ENCODE results near the gene TPI1.

Gene TPI1

DNA sequence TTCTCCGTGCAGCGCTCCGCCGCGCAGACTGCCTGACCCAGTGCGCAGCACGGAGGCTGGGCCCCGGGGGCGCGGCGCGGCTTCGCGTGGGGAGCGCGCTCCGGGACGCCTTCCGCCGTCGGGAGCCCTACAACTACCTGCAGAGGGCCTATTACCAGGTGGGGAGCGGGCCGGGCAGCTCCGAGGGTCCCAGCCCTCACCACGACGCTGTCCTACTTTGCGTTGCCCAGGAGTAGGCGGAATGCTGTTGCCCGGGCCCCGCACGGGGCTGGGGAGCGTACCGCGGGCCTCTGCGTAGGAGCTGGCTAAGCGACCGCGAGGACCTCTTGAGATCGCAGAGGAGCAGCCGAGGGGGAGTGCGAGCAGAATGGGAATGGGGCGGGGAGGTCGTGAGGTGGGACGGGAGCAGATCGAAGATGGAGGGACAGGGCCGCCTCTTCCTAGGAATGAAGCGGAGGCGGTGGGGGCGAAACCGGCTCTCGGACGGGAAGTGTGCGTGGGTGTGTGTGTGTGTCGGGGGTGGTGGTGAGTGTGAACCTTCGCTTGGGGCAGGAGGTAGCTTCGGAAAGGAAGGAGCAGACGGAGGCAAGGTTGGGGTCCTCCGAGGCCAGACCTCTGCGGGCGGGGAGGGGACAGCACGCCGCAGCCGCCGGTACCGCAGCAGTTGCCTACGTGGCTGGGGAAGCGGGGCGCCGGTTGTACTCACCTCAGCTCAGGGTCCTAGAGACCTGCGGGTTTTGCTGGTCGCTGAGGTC, 38.4 kb upstream of the TPI1 start:
- DNase-seq (ENCODE audit: low read depth, low spot score), result no peak

- no peak for DNase-seq (ENCODE audit: low read depth, low spot score)
Observed at GRCh38 chr12:6829536-6830220, 37.7 kb upstream of the TPI1 start.

DNA sequence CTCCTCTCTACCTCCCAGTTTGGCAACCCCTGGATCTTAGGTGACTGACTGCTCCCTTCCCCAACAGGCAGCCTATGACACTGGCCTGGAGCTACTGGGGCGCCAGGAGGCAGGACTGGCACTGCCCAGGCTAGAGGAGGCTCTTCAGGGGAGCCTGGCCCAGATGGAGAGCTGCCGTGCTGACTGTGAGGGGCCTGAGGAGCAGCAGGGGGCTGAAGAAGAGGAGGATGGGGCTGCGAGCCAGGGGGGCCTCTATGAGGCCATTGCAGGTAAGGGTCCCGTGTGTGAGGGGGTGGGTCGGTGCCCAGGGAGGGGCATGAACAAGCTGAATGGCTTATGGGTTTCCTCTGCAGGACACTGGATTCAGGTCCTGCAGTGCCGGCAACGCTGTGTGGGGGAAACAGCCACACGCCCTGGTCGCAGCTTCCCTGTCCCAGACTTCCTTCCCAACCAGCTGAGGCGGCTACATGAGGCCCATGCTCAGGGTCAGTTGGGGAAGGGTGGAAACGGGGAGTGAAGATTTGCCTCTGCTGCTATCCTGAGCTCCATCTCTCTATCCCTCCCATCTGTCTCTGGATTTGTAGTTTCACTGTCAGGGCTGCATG, 36.9 kb upstream of the TPI1 start:
- no peak for DNase-seq (ENCODE audit: low read depth, low spot score)

- DNase-seq (ENCODE audit: low read depth, low spot score), result no peak
Observed at GRCh38 chr12:6830999-6831398, 36.3 kb upstream of the TPI1 start.

- DNase-seq (ENCODE audit: low read depth, low spot score), result no peak
Observed at GRCh38 chr12:6831450-6831995, 35.8 kb upstream of the TPI1 start.

- DNase-seq (ENCODE audit: low read depth, low spot score), result no peak
Observed at GRCh38 chr12:6832125-6832524, 35.2 kb upstream of the TPI1 start.

DNA sequence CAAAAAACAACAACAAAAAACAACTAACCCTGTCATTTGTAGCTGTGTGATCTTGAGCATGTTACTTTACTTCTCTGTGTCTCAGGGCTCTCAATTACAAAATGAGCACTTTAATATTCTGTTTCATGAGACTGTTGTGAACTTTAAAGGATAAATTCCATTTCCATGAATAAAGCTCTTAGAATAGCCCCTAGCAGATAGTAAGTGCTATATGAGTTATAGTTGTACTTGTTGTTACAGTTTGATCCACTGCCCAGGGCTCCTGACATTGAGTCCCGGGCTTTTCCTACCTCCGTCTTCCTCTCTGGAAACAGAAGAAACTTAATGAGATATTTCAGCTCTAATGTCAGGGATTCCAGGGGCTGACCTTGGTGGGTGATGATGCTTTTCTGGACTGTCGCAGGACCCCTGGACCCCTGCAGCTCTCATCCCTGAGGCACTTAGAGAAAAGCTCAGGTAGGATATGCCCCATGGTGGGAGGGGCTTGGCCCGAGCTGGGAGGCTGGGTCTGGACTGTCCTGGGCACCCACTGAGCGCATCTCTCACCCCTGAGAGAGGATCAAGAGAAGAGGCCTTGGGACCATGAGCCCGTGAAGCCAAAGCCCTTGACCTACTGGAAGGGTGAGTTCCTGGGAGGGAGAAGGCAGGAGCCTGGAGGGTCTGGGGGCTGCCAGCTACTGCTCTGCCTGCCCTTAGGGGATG, 34.0 kb upstream of the TPI1 start:
- DNase-seq (ENCODE audit: low read depth, low spot score), result no peak

DNA sequence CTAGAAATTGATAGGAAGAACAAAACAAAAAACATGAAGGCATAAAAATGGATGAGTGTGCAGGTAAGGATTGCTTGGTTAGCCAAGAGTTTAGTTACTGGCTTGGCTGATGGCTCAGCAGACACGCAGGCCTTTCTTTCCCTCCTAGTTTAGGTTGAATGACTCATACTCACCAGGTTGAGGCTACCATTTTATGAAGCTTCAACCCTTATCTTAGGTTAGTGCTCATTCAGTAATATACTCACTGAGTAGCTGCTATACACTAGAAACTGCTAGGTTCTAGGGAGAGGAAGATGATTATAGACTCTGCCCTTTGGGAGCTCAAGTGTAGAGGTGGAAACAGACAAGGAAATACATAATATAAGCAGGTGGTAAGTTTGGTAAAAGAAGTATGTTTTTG, 33.1 kb upstream of the TPI1 start:
- no peak for DNase-seq (ENCODE audit: low read depth, low spot score)

- no peak for DNase-seq (ENCODE audit: low read depth, low spot score)
Observed at GRCh38 chr12:6834873-6835272, 32.5 kb upstream of the TPI1 start.

GRCh38 chr12:6836851-6837250, 30.5 kb upstream of the TPI1 start:
- DNase-seq (ENCODE audit: low read depth, low spot score), result no peak

- no peak for DNase-seq (ENCODE audit: low read depth, low spot score)
Observed at GRCh38 chr12:6837370-6838060, 29.8 kb upstream of the TPI1 start.

DNA sequence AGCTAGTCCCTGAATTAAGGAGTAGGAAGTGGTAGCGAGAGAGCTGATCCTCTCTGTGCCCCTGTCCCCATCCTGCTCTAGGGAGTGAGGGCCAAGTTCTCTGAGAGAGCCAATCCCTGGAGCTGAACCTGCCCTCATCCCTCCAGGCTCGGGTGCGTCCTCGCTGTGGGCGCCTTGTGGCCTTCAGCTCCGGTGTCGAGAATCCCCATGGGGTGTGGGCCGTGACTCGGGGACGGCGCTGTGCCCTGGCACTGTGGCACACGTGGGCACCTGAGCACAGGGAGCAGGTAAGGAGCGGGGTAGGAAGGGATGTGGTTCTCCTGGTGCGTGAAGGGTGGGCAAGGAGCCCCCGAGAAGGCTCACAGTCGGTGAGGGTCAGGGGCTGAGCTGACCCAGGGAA, 28.5 kb upstream of the TPI1 start:
- DNase-seq (ENCODE audit: low read depth, low spot score), result no peak

DNA sequence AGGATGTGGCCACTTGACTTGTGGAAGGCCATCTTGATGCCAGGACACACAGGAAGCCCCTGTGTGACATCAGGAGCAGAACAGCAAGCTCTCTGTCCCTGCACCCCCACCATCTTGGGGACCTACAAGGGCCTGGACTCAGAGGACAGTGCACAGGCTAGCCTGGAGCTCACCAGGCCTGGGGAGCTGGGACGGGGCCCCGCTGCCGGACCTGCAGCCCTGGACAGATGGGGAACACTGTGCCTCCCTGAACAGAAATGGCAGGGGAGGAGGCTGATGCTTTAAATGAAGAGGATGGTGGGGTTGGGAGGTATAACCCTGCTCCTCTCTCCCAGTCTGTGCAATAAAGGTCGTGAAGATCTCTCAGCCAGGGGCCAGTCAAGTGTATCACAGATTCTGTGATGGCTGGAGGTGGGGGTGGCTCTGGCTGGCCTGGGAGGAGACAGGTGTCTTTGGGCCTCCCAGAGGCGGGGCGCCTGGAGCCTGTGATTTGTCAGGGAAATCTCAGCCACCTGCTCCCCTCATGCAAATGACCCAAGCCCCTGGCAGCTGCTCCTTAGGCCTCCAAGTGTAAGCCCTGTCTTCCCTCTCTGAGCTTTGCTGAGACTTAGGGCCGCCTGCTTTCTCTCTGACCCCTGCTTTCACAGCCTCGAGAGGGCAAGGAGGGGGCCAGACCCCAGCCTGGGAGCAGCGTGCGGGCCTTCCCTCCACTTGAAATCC, 27.7 kb upstream of the TPI1 start:
- DNase-seq (ENCODE audit: low read depth, low spot score), result no peak

DNA sequence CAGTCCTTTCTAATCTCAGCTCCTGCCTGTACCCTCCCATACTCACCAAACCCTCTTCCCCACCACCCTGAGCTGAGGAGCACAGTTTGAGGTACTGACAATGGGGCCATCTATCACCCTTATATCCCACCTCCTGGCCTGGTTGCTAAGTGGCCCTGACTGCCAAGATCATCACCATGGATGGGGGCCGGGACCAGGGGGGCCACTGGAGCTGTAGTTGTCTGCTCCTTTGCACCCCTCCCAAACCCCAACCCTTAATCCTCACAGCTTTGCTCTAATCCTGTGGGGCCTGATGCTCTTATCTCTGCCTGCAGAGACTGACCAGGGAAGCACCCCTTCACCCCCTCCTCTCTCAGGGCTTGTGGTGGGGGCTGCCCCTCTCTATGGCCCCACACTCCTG, 27.0 kb upstream of the TPI1 start:
- DNase-seq (ENCODE audit: low read depth, low spot score), result no peak

GRCh38 chr12:6840761-6841515, 26.4 kb upstream of the TPI1 start, which contains the start of gene GNB3:
GNB3 (plus strand) TSS chr12:6840925; CDS start chr12:6841288, 363 bp downstream.
- DNase-seq (ENCODE audit: low read depth, low spot score), result no peak

DNA sequence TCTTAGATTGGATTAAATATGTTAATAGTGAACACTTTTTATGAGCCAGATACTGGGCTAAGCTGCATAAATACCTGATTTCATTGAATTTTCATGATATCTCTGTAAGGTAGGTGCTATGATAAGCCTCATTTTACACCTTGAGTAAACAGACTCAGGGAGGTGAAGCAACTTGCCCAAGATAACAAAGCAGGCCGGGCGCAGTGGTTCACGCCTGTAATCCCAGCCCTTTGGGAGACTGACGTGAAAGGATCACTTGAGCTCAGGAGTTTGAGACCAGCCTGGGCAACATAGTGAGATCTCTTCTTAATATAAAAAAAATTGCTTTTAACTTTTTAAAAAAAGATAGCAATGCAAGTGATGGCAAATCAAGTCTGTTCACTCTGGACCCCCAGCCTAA, 25.3 kb upstream of the TPI1 start:
- DNase-seq (ENCODE audit: low read depth, low spot score), result no peak

DNA sequence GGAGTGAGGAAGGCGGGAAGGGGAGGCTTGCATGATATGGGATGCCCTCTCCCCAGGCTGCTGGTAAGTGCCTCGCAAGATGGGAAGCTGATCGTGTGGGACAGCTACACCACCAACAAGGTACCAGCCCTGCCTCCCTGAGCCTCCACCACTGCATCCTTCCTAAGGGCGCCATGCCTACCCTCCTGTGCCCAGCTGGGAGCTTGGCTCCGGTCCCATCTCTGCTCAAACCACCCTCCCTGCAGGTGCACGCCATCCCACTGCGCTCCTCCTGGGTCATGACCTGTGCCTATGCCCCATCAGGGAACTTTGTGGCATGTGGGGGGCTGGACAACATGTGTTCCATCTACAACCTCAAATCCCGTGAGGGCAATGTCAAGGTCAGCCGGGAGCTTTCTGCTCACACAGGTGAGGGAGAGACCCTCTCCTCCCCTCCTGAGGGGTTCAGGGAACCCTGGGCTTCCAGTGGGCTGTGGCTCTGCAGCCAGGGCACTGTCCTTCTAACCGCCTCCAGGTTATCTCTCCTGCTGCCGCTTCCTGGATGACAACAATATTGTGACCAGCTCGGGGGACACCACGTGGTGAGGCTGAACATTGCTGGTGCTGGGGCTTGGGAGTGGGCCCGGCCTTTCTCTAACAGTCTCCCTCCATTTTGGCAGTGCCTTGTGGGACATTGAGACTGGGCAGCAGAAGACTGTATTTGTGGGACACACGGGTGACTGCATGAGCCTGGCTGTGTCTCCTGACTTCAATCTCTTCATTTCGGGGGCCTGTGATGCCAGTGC, 24.0 kb upstream of the TPI1 start:
- DNase-seq (ENCODE audit: low read depth, low spot score), result no peak

GRCh38 chr12:6845395-6845794, 21.9 kb upstream of the TPI1 start:
- DNase-seq (ENCODE audit: low read depth, low spot score), result no peak

DNA sequence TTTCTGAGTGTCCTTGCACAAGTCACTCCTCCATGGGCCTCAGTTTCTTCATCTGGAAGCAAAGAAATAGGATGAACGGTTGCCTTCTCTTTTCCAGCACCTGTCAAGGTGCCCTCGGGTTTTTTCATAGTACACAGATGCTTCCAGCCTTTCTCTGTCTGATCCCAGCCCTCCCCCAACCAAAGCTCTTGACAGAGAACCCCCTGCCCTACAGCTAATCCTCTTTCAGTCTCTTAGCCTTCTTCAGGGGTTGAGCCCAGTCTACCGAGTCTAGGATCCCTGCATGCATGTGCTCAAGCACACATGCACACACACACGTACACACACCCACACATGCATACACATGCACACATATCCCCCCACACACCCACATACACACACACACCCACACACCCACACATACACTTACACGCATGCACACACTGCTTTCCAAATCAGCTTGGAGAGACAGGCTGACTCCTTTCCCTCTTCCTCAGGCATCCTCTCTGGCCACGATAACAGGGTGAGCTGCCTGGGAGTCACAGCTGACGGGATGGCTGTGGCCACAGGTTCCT, 20.9 kb upstream of the TPI1 start:
- DNase-seq (ENCODE audit: low read depth, low spot score), result no peak
